Measurements from ENCODE around the gene APBA2.

Gene APBA2

DNA sequence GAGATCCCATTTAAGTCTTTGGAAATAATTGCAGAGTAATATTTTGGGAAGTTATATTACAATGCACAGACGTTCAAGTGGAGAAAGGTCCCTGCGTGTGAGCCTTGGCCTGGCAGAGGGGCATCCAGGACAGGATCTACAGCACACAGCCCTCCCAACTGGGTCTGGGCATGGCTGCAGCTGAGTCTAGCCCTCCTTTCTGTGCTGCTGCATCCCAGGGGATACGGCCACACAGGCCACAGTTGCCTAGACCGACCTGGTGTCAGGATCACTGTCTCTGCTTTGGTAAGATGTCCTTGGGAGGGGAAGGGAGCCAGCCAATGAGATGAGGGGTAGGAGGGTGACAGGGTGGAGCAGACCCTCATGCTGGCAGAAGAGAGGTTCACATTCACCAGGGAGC lies 46.1 kb downstream of the APBA2 start:
- Histone ChIP-seq H3K4me1 (ENCODE audit: control insufficient read depth, insufficient read depth, low read length) (no peaks in the 10 kb centered on the region), H3K27ac (ENCODE audit: extremely low read depth, low read depth, low read length) (no peak overlapping the region), H3K9me3 (ENCODE audit: control insufficient read depth, insufficient read depth, low read depth, low read length) (no peaks in the 10 kb centered on the region), H3K36me3 (ENCODE audit: control insufficient read depth in 2 of 2, insufficient read depth in 1 of 2, low read length in 2 of 2) (no peaks in the 10 kb centered on the region), H3K4me3 (ENCODE audit: low read depth, low read length) (no peak overlapping the region)
- TF ChIP-seq, protein P1, sequence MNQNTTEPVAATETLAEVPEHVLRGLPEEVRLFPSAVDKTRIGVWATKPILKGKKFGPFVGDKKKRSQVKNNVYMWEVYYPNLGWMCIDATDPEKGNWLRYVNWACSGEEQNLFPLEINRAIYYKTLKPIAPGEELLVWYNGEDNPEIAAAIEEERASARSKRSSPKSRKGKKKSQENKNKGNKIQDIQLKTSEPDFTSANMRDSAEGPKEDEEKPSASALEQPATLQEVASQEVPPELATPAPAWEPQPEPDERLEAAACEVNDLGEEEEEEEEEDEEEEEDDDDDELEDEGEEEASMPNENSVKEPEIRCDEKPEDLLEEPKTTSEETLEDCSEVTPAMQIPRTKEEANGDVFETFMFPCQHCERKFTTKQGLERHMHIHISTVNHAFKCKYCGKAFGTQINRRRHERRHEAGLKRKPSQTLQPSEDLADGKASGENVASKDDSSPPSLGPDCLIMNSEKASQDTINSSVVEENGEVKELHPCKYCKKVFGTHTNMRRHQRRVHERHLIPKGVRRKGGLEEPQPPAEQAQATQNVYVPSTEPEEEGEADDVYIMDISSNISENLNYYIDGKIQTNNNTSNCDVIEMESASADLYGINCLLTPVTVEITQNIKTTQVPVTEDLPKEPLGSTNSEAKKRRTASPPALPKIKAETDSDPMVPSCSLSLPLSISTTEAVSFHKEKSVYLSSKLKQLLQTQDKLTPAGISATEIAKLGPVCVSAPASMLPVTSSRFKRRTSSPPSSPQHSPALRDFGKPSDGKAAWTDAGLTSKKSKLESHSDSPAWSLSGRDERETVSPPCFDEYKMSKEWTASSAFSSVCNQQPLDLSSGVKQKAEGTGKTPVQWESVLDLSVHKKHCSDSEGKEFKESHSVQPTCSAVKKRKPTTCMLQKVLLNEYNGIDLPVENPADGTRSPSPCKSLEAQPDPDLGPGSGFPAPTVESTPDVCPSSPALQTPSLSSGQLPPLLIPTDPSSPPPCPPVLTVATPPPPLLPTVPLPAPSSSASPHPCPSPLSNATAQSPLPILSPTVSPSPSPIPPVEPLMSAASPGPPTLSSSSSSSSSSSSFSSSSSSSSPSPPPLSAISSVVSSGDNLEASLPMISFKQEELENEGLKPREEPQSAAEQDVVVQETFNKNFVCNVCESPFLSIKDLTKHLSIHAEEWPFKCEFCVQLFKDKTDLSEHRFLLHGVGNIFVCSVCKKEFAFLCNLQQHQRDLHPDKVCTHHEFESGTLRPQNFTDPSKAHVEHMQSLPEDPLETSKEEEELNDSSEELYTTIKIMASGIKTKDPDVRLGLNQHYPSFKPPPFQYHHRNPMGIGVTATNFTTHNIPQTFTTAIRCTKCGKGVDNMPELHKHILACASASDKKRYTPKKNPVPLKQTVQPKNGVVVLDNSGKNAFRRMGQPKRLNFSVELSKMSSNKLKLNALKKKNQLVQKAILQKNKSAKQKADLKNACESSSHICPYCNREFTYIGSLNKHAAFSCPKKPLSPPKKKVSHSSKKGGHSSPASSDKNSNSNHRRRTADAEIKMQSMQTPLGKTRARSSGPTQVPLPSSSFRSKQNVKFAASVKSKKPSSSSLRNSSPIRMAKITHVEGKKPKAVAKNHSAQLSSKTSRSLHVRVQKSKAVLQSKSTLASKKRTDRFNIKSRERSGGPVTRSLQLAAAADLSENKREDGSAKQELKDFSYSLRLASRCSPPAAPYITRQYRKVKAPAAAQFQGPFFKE (tag by site-specific recombination; IDR thresholded peaks at IDR 0.05; ENCODE audit: borderline replicate concordance): no peak
- TF ChIP-seq ZNF514 (tag by site-specific recombination; IDR thresholded peaks at IDR 0.05) (no peak), ZNF549 (tag by site-specific recombination; IDR thresholded peaks at IDR 0.05) (no peak), ZNF112 (tag by site-specific recombination; IDR thresholded peaks at IDR 0.05) (no peak), ZNF792 (tag by site-specific recombination; IDR thresholded peaks at IDR 0.05) (no peak), SETDB1 (IDR thresholded peaks at IDR 0.05; ENCODE audit: insufficient read length, low read length) (no peak), ZNF747 (tag by site-specific recombination; IDR thresholded peaks at IDR 0.05) (no peak), ZNF791 (tag by site-specific recombination; IDR thresholded peaks at IDR 0.05) (no peak), FEZF1 (tag by site-specific recombination; IDR thresholded peaks at IDR 0.05) (no peak), ZXDB (tag by site-specific recombination; IDR thresholded peaks at IDR 0.05) (no peak), ZNF121 (tag by site-specific recombination; IDR thresholded peaks at IDR 0.05) (no peak), ZNF324 (tag by site-specific recombination; IDR thresholded peaks at IDR 0.05) (no peak), ZNF837 (tag by site-specific recombination; IDR thresholded peaks at IDR 0.05) (no peak), ZFP41 (tag by site-specific recombination; IDR thresholded peaks at IDR 0.05; ENCODE audit: borderline replicate concordance) (no peak)
- TF ChIP-seq, protein P2, sequence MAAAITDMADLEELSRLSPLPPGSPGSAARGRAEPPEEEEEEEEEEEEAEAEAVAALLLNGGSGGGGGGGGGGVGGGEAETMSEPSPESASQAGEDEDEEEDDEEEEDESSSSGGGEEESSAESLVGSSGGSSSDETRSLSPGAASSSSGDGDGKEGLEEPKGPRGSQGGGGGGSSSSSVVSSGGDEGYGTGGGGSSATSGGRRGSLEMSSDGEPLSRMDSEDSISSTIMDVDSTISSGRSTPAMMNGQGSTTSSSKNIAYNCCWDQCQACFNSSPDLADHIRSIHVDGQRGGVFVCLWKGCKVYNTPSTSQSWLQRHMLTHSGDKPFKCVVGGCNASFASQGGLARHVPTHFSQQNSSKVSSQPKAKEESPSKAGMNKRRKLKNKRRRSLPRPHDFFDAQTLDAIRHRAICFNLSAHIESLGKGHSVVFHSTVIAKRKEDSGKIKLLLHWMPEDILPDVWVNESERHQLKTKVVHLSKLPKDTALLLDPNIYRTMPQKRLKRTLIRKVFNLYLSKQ (tag by site-specific recombination; IDR thresholded peaks at IDR 0.05; ENCODE audit: borderline replicate concordance): no peak
- TF ChIP-seq, protein P3, sequence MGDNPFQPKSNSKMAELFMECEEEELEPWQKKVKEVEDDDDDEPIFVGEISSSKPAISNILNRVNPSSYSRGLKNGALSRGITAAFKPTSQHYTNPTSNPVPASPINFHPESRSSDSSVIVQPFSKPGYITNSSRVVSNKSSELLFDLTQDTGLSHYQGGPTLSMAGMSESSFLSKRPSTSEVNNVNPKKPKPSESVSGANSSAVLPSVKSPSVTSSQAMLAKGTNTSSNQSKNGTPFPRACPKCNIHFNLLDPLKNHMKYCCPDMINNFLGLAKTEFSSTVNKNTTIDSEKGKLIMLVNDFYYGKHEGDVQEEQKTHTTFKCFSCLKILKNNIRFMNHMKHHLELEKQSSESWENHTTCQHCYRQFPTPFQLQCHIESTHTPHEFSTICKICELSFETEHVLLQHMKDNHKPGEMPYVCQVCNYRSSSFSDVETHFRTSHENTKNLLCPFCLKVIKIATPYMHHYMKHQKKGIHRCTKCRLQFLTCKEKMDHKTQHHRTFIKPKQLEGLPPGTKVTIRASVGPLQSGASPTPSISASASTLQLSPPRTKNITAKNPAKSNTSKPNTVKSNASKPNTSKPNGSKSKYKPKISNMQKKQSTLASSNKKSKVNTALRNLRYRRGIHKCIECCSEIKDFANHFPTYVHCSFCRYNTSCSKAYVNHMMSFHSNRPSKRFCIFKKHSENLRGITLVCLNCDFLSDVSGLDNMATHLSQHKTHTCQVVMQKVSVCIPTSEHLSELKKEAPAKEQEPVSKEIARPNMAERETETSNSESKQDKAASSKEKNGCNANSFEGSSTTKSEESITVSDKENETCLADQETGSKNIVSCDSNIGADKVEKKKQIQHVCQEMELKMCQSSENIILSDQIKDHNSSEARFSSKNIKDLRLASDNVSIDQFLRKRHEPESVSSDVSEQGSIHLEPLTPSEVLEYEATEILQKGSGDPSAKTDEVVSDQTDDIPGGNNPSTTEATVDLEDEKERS (tag by site-specific recombination; IDR thresholded peaks at IDR 0.05): no peak
- CTCF ChIA-PET: no interaction called here
- POLR2A ChIA-PET: no interaction called here

DNA sequence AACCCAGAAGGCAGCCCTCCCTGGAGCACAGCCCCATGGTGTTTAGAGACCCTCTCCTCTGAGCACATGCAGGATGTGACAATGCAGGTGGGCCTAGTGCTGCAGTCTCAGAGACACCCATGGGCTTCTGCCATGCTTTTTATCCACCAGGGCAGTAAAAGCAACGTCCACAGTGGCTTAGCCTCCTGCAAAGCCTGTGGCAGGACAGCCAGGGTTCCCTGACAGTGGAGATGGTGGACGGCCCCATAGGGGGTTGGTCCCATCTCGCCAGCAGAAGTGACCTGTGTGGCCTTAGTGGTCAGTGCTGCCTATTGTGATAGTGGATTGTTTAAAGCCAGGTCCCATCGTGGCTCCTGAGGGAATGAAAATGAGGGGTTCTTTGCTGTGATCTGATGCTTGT lies 46.6 kb downstream of the APBA2 start:
- CTCF ChIA-PET: no interaction called here
- POLR2A ChIA-PET: no interaction called here
- H3K27ac ChIP-seq (ENCODE audit: extremely low read depth, low read depth, low read length): no peak overlapping the region
- no peaks in the 10 kb centered on the region for H3K36me3 ChIP-seq (ENCODE audit: control insufficient read depth in 2 of 2, insufficient read depth in 1 of 2, low read length in 2 of 2)
- H3K9me3 ChIP-seq (ENCODE audit: control insufficient read depth, insufficient read depth, low read depth, low read length): no peaks in the 10 kb centered on the region
- no peaks in the 10 kb centered on the region for H3K4me1 ChIP-seq (ENCODE audit: control insufficient read depth, insufficient read depth, low read length)
- no peak overlapping the region for H3K4me3 ChIP-seq (ENCODE audit: low read depth, low read length)
- TF ChIP-seq FEZF1 (tag by site-specific recombination; IDR thresholded peaks at IDR 0.05) (no peak), ZNF416 (tag by site-specific recombination; IDR thresholded peaks at IDR 0.05) (no peak), ZIC2 (tag by site-specific recombination; IDR thresholded peaks at IDR 0.05) (no peak), ZNF791 (tag by site-specific recombination; IDR thresholded peaks at IDR 0.05) (no peak), ZNF23 (tag by site-specific recombination; IDR thresholded peaks at IDR 0.05; ENCODE audit: borderline replicate concordance) (no peak), ZBTB21 (tag by site-specific recombination; IDR thresholded peaks at IDR 0.05) (no peak), ZSCAN30 (tag by site-specific recombination; IDR thresholded peaks at IDR 0.05) (no peak), ZNF777 (tag by site-specific recombination; IDR thresholded peaks at IDR 0.05; ENCODE audit: borderline replicate concordance) (no peak), ZNF830 (tag by site-specific recombination; IDR thresholded peaks at IDR 0.05; ENCODE audit: low read depth) (no peak), ZNF560 (tag by site-specific recombination; IDR thresholded peaks at IDR 0.05; ENCODE audit: borderline replicate concordance) (no peak), ZNF132 (tag by site-specific recombination; IDR thresholded peaks at IDR 0.05; ENCODE audit: borderline replicate concordance) (no peak), ZNF223 (tag by site-specific recombination; IDR thresholded peaks at IDR 0.05) (no peak), ZNF221 (tag by site-specific recombination; IDR thresholded peaks at IDR 0.05; ENCODE audit: borderline replicate concordance) (no peak), MZF1 (tag by site-specific recombination; IDR thresholded peaks at IDR 0.05; ENCODE audit: borderline replicate concordance) (no peak)
